GM21825 (cell line): Measurements from ENCODE around the gene CACNA1B.
"Not testable (repeated sequence)": the region's sequence is repeated elsewhere in the genome, so short reads cannot be mapped to it uniquely, and the experiment has no call there.

ENCODE experiments used
- ATAC-seq: cut with Tn5 transposase; IDR thresholded peaks from one replicate; pipeline ENCODE4 v1.9.1; 2021; ENCODE audit warnings: mild to moderate bottlenecking, moderate library complexity; ENCODE audit not compliant: unreplicated experiment

Gene CACNA1B

DNA sequence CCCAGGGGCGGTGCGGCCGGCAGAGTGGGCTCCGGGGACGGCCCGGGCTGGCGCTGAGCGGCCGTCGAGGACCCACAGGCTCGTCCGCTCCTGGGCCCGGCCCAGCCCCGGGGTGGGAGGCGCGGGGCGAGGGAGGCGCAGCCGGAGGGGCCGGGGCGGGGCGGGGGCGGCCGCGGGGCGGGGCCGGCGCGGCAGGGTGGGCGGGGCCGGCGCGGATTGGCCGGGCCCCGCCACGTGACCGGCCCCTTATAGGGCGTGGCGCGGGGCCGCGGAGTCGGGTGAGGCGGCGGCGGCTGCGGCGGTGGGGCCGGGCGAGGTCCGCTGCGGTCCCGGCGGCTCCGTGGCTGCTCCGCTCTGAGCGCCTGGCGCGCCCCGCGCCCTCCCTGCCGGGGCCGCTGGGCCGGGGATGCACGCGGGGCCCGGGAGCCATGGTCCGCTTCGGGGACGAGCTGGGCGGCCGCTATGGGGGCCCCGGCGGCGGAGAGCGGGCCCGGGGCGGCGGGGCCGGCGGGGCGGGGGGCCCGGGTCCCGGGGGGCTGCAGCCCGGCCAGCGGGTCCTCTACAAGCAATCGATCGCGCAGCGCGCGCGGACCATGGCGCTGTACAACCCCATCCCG lies at the start of gene CACNA1B:
Gene CACNA1B, plus strand, starts transcription at position 277 of the 617 bp plus-strand sequence. Its CDS starts 152 bp downstream, at position 429.
- ATAC-seq = not testable (repeated sequence)

- ATAC-seq = no peak
These were observed 49.6 kb upstream of the CACNA1B start for GRCh38 chr9:137827908-137828526.

DNA sequence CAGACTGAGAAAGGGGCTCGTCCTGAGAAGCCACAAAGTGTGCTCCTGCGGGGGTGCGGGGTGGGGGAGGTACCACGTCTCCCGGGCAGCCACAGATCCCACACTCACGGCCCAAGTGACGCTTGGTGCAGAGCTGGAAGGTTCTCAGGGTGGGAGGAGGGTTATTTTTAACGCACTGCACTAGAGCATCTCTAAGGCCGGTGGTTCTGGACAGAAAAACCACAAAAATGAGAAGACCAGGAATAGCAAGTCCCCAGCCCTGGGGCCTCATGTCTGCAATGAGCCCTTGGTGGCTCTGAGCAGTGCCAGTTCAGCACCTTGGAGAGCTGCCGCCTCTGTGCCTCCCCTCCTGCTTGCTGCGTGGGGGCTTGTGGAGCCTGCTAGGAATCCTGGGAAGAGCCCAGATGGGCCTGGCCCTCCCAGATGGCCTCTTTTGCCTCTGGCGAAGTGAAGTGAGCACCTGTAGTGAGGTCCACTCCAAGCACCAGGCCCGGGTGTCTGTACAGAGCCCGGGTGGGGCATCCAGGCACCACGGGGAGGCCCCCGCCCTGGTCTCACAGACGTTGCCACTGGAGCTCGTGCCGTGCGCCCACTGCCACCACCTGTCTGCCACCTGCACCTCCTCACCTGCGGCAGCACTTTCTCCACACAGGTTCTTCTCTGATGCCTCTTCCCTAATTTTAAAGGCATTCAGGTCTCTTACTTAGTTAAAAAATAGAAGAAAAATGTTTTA lies 48.9 kb upstream of the CACNA1B start:
- no peak for ATAC-seq

DNA sequence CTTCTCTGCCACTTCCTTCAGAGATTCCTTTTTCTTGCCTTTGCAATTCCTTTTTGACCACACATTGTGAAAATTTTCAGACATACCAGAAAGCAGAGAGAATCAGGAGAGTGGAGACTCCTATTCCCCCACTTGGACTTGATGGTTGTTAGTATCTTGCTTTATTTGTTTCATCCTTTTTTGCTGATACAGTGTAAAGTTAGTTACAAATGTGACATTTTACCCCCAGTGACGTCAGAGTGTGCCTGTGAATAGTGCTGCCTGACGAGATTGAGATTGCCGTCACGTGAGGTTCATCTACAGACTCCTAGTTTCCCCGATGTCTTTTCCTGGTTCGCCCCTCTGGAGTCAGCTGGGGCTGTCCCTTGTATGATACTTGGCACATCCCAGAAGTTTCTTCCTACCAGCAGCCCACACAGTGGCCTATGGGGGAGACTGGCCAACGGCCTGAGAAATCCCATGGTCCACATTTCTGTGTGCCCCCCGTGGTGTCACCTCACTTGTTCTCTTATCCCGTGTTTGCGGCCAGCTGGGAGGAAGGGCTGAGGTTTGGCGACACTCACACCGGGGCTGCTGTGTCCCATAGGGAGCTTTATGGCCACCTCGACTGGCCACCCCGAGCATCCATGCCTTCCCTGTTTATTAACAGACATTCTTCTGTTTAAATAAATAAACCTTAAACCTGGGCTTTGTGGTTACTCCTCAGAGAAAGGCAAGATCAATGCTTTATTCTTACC lies 48.2 kb upstream of the CACNA1B start:
- ATAC-seq = no peak

DNA sequence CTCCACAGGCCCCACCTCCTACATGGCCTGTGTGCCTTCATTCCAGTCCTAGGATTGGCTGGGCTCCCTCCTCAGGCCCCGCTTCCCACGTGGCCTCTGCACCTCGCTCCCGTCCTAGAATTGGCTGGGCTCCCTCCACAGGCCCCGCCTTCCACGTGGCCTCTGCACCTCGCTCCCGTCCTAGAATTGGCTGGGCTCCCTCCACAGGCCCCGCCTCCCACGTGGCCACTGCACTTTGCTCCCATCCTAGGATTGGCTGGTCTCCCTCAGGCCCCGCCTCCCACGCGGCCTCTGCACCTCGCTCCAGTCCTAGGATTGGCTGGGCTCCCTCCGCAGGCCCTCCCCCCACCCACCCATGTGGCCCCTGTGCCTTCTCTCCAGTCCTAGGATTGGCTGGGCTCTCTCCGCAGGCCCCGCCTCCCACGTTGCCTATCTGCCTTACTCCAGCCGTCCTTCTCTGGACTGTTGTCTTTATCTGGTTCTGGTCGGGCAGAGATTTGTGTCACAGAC lies 45.3 kb upstream of the CACNA1B start:
- no peak for ATAC-seq

DNA sequence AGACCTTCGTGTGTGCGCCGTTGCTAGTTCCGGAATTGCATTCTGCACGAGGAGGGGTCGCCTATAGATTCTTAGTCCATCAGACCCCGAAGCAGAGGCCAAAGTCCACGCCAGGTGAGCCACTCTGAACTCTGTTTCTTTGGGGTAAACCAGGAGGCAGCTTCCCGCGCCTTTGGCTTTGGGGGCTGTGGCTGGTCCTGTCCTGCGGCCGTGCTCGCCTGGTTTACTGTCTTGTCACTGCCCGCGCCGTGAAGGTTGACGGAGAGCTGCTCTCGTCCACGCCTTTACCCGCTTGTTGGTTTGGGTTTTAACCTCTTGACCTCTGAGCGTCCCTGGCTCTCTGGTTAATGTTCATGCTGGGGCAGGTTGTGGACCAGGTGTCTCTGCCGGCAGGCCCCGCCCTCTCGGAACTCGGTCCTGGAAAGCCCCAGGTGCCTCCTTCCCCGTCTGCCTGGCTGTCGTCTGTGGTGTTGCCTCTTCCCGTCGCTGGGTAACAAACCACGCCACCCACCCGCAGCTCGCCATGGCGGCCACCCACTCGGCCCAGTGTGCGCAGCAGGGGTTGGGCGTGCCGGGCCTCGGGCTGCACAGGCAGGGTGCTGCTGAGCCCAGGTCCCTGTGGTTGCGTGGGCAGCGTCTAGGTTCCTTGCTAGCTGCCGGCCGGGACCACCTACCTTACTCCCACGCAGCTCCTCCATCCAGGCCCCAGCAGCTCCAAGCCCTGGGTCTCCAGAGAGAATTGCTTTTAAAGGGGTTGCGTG lies 44.6 kb upstream of the CACNA1B start:
- ATAC-seq = no peak

DNA sequence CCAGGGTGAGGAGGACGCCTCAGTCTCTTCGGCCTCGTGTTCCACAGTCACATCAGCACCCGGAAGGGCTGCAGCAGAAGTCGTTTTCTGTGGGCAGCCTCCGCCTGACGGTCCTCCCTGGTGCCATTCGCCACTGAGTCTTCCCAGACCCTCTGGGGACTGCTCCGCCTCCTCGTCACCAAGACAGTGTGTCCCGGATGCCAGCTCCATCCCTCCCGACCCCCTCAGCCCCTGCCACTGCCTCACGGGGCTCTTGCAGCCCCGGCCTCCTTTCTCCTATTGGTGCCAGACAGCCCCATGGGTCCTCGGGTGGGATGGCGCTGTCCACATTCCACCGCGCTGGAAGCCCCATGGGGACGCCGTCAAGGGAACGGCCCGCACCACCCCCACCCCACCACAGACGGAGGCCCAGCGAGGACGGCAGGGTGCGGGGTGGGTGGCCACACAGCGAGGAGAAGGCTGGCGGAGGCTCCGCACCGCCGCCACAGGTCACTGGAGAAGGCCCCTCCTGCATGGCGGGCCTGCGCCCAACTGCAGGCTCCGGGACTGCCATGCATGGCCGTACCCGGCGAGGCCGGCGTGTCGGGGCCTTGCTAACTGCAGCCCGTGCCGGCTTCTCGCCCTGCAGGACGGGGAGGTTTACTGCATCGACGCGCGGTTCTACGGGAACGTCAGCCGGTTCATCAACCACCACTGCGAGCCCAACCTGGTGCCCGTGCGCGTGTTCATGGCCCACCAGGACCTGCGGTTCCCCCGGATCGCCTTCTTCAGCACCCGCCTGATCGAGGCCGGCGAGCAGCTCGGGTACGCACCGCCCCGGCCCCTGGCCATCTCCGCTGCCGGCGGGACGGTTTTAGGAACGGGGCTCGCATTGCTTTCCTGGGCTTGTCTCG lies 43.6 kb upstream of the CACNA1B start:
- ATAC-seq = no peak

- no peak for ATAC-seq
These were observed 42.6 kb upstream of the CACNA1B start for GRCh38 chr9:137834846-137835546.

GRCh38 chr9:137836151-137836830 lies 41.3 kb upstream of the CACNA1B start:
- ATAC-seq = no peak

DNA sequence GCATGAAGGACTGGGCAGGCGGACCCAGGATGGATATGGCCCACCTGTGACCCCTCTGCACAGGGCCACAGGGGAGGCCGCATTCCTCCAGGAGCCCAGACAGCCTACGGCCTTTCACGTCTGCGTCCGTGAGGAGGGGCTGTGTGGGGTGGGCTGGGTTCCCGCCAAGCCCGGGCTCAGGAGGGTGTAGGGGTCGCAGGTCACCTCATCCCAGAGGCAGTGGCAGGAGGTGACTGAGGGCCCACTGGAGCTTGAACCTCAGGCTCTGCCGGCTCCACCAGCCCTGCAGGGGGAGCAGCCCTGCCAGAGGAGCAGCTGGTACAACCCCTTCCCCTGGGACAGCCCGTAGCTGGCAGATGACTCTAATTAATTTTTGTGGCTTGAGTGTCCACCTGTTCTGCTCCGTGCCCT lies 40.7 kb upstream of the CACNA1B start:
- no peak for ATAC-seq

GRCh38 chr9:137837345-137838278 lies 40.0 kb upstream of the CACNA1B start:
- ATAC-seq = no peak

- no peak for ATAC-seq
These were observed 39.0 kb upstream of the CACNA1B start for GRCh38 chr9:137838576-137838975.

GRCh38 chr9:137843355-137843754 lies 34.2 kb upstream of the CACNA1B start:
- ATAC-seq = no peak

DNA sequence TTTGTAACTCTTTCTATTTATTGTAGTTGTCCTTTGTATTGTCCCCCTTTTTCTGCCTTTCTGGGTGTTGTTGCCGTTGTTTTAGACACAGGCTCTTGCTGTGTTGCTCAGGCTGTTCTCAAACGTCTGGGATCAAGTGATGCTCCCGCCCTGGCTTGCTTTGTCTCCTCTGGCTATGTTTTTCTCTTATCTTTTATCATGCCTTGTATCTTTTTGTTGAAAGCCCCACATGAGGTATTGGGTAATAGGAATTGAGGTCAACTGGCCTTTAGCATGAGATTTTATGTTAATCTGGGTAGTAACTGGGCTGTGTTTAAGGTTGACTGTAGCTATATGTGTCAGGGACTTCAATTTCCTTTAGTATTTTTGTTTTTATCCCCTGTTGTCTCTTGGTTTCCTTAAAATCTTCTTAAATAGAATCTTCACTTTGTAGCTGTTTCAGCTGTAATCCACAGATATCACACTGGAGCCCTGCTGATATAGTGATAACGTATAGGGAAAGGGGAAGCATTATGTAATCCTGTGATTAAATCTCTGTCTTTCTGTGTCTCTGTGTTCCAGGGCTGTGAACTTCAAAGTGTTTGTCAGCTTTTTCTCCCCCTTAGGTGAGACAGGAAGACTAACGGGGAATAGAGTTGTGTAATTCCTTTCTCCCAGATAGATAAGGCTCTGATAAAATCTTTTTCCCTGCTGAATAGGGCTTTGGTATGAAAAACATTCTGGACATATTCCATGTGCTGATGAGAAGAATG lies 25.9 kb upstream of the CACNA1B start:
- ATAC-seq = no peak

GRCh38 chr9:137853392-137853995 lies 24.1 kb upstream of the CACNA1B start:
- ATAC-seq = no peak

DNA sequence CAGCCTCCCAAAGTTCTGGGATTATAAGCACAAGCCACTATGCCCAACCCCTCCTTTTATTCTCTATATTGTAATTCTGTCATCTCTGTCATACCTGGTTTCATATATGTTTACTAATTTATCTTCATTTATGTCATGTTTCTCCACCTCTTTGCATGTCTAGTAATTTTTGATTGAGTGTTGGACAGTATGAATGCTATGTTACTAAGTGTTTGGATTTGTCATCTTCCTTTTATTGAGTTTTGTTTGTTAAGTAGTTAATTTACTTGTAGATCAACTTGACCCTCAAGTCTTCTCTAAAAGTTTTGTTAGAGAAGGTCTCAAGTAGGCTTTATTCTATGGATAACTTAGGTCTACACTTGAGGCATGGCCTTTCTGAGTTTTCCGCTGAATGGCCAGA lies 17.2 kb upstream of the CACNA1B start:
- ATAC-seq = no peak
